OCI-LY1 (cell line): ENCODE measurements around the gene NEU3.

ENCODE experiments used
- EZH2 ChIP-seq: fragments of 200-600 bp; sonication (generic), shearing (Covaris generic); IDR thresholded peaks from 2 replicates; pipeline ENCODE4 v1.8.0; 2017; ENCODE audit warnings: borderline replicate concordance, mixed run types, mild to moderate bottlenecking, antibody characterized with exemption, low read length, moderate library complexity, mixed read lengths
- TF ChIP-seq, protein P1 (sequence below): fragments of 200-600 bp; sonication (generic), shearing (Covaris generic); IDR thresholded peaks from 2 replicates; pipeline ENCODE4 v1.5.1; 2017; ENCODE audit warnings: mild to moderate bottlenecking, antibody characterized with exemption, low read length, moderate library complexity, mixed read lengths

DNA sequence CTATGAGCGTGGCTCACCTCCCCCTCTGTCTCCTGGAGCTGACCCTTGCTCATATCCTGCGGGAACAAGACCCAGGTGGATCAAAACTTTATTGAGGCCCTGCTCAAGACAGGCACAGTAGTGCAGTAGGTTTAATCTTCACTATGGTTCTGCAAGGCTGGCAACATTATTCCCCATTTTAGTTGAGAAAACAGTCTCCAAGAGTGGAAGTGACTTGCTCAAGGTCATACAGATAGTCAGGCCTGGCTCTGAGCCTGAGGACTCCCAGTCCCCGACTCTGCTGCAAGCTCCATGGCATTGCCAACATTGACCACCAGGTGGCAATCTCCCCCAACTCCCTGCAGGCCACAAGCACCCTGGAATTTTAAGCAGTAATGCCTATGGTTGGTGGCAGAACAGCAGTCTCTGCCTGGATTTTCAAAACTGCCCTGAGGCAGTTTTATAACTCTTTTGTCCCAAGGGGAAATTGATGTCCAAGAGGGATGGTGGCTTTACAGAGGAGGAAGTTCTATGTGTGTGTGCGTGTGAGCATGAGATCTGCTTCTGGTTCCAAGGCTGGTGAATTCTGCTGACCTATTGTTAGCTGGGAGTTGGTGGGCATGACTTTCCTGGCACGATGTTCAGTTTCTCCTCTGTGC is 34.1 kb downstream of the NEU3 start:
- TF ChIP-seq, protein P1, sequence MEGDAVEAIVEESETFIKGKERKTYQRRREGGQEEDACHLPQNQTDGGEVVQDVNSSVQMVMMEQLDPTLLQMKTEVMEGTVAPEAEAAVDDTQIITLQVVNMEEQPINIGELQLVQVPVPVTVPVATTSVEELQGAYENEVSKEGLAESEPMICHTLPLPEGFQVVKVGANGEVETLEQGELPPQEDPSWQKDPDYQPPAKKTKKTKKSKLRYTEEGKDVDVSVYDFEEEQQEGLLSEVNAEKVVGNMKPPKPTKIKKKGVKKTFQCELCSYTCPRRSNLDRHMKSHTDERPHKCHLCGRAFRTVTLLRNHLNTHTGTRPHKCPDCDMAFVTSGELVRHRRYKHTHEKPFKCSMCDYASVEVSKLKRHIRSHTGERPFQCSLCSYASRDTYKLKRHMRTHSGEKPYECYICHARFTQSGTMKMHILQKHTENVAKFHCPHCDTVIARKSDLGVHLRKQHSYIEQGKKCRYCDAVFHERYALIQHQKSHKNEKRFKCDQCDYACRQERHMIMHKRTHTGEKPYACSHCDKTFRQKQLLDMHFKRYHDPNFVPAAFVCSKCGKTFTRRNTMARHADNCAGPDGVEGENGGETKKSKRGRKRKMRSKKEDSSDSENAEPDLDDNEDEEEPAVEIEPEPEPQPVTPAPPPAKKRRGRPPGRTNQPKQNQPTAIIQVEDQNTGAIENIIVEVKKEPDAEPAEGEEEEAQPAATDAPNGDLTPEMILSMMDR = peak; percentile 96
- TF ChIP-seq EZH2 = no peak
